Measurements from ENCODE around the gene ACOX1.

- TF ChIP-seq POLR2AphosphoS5 (IDR thresholded peaks at IDR 0.05) (no peak), POLR2A (IDR thresholded peaks at IDR 0.05) (no peak)
- TF ChIP-seq, protein P1, sequence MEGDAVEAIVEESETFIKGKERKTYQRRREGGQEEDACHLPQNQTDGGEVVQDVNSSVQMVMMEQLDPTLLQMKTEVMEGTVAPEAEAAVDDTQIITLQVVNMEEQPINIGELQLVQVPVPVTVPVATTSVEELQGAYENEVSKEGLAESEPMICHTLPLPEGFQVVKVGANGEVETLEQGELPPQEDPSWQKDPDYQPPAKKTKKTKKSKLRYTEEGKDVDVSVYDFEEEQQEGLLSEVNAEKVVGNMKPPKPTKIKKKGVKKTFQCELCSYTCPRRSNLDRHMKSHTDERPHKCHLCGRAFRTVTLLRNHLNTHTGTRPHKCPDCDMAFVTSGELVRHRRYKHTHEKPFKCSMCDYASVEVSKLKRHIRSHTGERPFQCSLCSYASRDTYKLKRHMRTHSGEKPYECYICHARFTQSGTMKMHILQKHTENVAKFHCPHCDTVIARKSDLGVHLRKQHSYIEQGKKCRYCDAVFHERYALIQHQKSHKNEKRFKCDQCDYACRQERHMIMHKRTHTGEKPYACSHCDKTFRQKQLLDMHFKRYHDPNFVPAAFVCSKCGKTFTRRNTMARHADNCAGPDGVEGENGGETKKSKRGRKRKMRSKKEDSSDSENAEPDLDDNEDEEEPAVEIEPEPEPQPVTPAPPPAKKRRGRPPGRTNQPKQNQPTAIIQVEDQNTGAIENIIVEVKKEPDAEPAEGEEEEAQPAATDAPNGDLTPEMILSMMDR (IDR thresholded peaks at IDR 0.05 in 8 of 11, conservative IDR thresholded peaks at IDR 0.05 in 3 of 11), result no peak
Observed at GRCh38 chr17:76008630-76009425, 29.9 kb upstream of the ACOX1 start.

All from spleen (tissue), 7 donors.